ENCODE measurements around the gene KRT84.

DNA sequence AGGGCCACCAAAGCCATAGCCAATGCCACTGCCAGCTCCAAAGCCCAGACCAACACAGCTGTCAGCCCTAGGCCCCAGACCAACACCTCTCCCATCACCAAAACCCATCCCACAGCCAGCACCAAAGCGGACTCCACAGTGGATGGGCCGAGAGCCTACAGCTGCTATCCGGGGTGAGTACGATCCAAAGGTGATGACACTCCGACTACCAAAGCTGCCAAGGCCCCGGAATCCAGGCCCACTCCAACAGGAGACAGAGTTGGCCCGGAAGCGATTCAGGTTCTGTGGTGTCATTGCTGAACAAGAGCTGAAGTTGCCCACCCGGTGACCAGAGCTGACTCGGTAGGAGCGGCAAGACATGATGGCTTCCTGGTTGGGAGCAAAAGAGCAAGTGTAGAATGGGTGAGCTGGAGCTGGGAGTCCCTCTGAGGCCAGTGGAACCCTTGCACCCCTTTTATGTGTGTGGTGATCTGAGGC lies at the start of gene KRT84:
- TF ChIP-seq ZNF274 (IDR thresholded peaks at IDR 0.05; ENCODE audit: low read depth, low read length) (no peak), SUZ12 (IDR thresholded peaks at IDR 0.05; ENCODE audit: extremely low read depth, insufficient read depth, insufficient read length) (no peak)
